Mucosa of stomach (tissue), 1 donor: ENCODE results near the gene IL6R.
A peak's percentile ranks its signal among the peaks of the same experiment; 100 is the strongest.
"Not testable (repeated sequence)": the region's sequence is repeated elsewhere in the genome, so short reads cannot be mapped to it uniquely, and the experiment has no call there.

Experiments used
- H3K27me3 ChIP-seq: one replicate; pipeline ENCODE4 v1.7.0; 2013; ENCODE audit warnings: mild to moderate bottlenecking, low read length; ENCODE audit not compliant: control insufficient read depth, insufficient read depth
- H3K36me3 ChIP-seq: one replicate; pipeline ENCODE4 v1.7.0; 2013; ENCODE audit warnings: low read length; ENCODE audit not compliant: control insufficient read depth, insufficient read depth
- H3K4me1 ChIP-seq: one replicate; pipeline ENCODE4 v1.7.0; 2013; ENCODE audit warnings: mild to moderate bottlenecking, low read length; ENCODE audit not compliant: control insufficient read depth, insufficient read depth
- H3K4me3 ChIP-seq: one replicate; pipeline ENCODE4 v1.7.0; 2013; ENCODE audit warnings: low read length
- H3K9ac ChIP-seq: one replicate; pipeline ENCODE4 v1.7.0; 2013; ENCODE audit warnings: mild to moderate bottlenecking, low read length, moderate library complexity
- H3K9me3 ChIP-seq: one replicate; pipeline ENCODE4 v1.7.0; 2013; ENCODE audit warnings: mild to moderate bottlenecking, low read length, moderate library complexity; ENCODE audit not compliant: control insufficient read depth
- donor health status: Pancreatic carcinoma.

IL6R gene

GRCh38 chr1:154420961-154421924, 16.1 kb downstream of the IL6R start:
- no peaks in the 10 kb centered on the region for H3K27me3 ChIP-seq
- H3K4me3 ChIP-seq: no peak overlapping the region
- peak overlapping the region; percentile 40 for H3K9ac ChIP-seq
- no peaks in the 10 kb centered on the region for H3K9me3 ChIP-seq
- H3K4me1 ChIP-seq: peaks cover 86% of the 10 kb centered on the region
- H3K36me3 ChIP-seq: peaks cover 4% of the 10 kb centered on the region

GRCh38 chr1:154422049-154422448, 16.9 kb downstream of the IL6R start:
- H3K9ac ChIP-seq, H3K27me3 ChIP-seq: not testable (repeated sequence)
- peaks cover 85% of the 10 kb centered on the region for H3K4me1 ChIP-seq

GRCh38 chr1:154422521-154422920, 17.4 kb downstream of the IL6R start:
- H3K36me3 ChIP-seq: peaks cover 4% of the 10 kb centered on the region
- H3K9me3 ChIP-seq: no peaks in the 10 kb centered on the region
- H3K9ac ChIP-seq: no peak overlapping the region
- no peak overlapping the region for H3K4me3 ChIP-seq
- H3K27me3 ChIP-seq: no peaks in the 10 kb centered on the region
- peaks cover 85% of the 10 kb centered on the region for H3K4me1 ChIP-seq

More at GRCh38 chr1:154422049-154422448, 16.9 kb downstream of the IL6R start:
- H3K9me3 ChIP-seq, H3K4me3 ChIP-seq, H3K36me3 ChIP-seq: not testable (repeated sequence)

GRCh38 chr1:154423304-154423987, 18.3 kb downstream of the IL6R start:
- H3K4me3 ChIP-seq: no peak overlapping the region
- peaks cover 88% of the 10 kb centered on the region for H3K4me1 ChIP-seq
- H3K27me3 ChIP-seq: no peaks in the 10 kb centered on the region
- peaks cover 4% of the 10 kb centered on the region for H3K36me3 ChIP-seq
- H3K9me3 ChIP-seq: no peaks in the 10 kb centered on the region
- peak overlapping the region; percentile 31 for H3K9ac ChIP-seq

GRCh38 chr1:154423988-154424326, 18.8 kb downstream of the IL6R start:
- H3K4me1 ChIP-seq: peaks cover 88% of the 10 kb centered on the region
- H3K9ac ChIP-seq: peak overlapping the region; percentile 31
- peaks cover 4% of the 10 kb centered on the region for H3K36me3 ChIP-seq
- H3K27me3 ChIP-seq: no peaks in the 10 kb centered on the region
- no peaks in the 10 kb centered on the region for H3K9me3 ChIP-seq
- no peak overlapping the region for H3K4me3 ChIP-seq

- peaks cover 88% of the 10 kb centered on the region for H3K4me1 ChIP-seq
- H3K4me3 ChIP-seq: no peak overlapping the region
- peaks cover 4% of the 10 kb centered on the region for H3K36me3 ChIP-seq
- H3K9ac ChIP-seq: peak overlapping the region; percentile 31
- H3K9me3 ChIP-seq: no peaks in the 10 kb centered on the region
- no peaks in the 10 kb centered on the region for H3K27me3 ChIP-seq
Measured at GRCh38 chr1:154425172-154425571, 20.0 kb downstream of the IL6R start.

GRCh38 chr1:154427173-154428139, 22.3 kb downstream of the IL6R start:
- H3K4me3 ChIP-seq: no peak overlapping the region
- H3K4me1 ChIP-seq: peaks cover 91% of the 10 kb centered on the region

GRCh38 chr1:154429118-154429517, 24.0 kb downstream of the IL6R start:
- Histone ChIP-seq H3K4me1 (peaks cover 88% of the 10 kb centered on the region), H3K27me3 (no peaks in the 10 kb centered on the region), H3K36me3 (peaks cover 4% of the 10 kb centered on the region), H3K9ac (no peak overlapping the region), H3K4me3 (no peak overlapping the region), H3K9me3 (no peaks in the 10 kb centered on the region)

More at GRCh38 chr1:154427173-154428139, 22.3 kb downstream of the IL6R start:
- Histone ChIP-seq H3K36me3 (peaks cover 4% of the 10 kb centered on the region), H3K9me3 (no peaks in the 10 kb centered on the region), H3K9ac (no peak overlapping the region), H3K27me3 (no peaks in the 10 kb centered on the region)

- Histone ChIP-seq H3K27me3 (no peaks in the 10 kb centered on the region), H3K9me3 (no peaks in the 10 kb centered on the region), H3K9ac (peak overlapping the region; percentile 40), H3K4me3 (peak overlapping the region; percentile 15), H3K4me1 (peaks cover 87% of the 10 kb centered on the region), H3K36me3 (peaks cover 4% of the 10 kb centered on the region)
Measured at GRCh38 chr1:154429841-154430611, 24.9 kb downstream of the IL6R start.

- Histone ChIP-seq H3K4me3 (peak overlapping the region; percentile 15), H3K4me1 (peaks cover 88% of the 10 kb centered on the region), H3K36me3 (peaks cover 4% of the 10 kb centered on the region), H3K9me3 (no peaks in the 10 kb centered on the region), H3K9ac (peak overlapping the region; percentile 40), H3K27me3 (no peaks in the 10 kb centered on the region)
Measured at GRCh38 chr1:154430903-154431302, 25.8 kb downstream of the IL6R start.
